Measurements from ENCODE around the gene SORBS1. TPM values are rescaled to one million over a fixed set of nuclear protein-coding genes. Genes with fewer than 3 reads are reported as not detected.

The SORBS1 gene
- total RNA-seq, 2 donors from 2014 or later, result 56.8 to 79.1 TPM

DNA sequence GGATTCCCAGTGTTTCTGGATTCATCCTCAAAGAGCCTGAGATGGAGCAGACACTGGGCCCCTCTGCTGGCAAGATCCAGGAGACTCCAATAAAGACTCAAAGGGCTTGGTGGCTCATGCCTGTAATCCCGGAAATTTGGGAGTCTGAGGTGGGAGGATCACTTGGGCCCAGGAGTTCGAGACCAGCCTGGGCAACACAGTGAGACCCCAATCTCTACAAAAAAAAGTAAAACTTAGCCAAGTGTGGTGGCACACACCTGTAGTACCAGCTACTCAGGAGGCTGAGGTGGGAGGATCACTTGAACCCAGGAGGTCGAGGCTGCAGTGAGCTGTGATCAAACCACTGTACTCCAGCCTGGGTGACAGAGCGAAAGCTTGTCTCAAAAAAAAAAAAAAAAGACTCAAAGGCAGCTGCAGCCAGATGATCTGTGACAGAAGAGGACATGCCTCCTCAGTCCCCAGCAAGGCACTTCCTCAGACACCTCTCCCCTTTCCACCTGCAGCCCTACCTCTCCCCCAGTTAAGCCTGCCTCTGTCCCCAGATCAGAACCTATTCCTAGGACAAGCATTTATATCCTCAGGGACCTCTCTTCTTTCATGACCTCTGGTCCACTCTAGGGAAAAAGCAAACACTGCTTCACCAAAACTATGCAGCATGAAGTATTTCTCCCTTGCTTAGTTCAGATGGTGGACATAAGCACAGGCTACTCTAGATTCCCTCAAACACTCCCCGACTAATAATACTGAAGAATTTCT, 298.2 kb downstream of the SORBS1 start:
- Histone ChIP-seq H3K27me3 (no peaks in the 10 kb centered on the region), H3K4me3 (no peak overlapping the region), H3K4me1 (peaks cover 34% of the 10 kb centered on the region), H3K27ac (no peak overlapping the region), H3K9me3 (no peaks in the 10 kb centered on the region), H3K36me3 (replicated peaks in 1 of 2; ENCODE audit: insufficient read depth in 1 of 2, low read depth in 2 of 2) (peaks cover 4 to 5% of the 10 kb centered on the region in 2 donors)
- WGBS, 2 donors, result 58 to 77% methylated on average over 3 to 5 of the region's 5 CpGs
- ATAC-seq (no peak), DNase-seq (no peak)
- intact Hi-C loops (cut with DNase I), result no loop called here
- TF ChIP-seq POLR2A (IDR thresholded peaks at IDR 0.05) (no peak), CTCF (IDR thresholded peaks at IDR 0.05) (no peak)

- no peak overlapping the region for H3K4me3 ChIP-seq
- no peaks in the 10 kb centered on the region for H3K9me3 ChIP-seq
- ATAC-seq, result no peak
- H3K36me3 ChIP-seq (replicated peaks in 1 of 2; ENCODE audit: insufficient read depth in 1 of 2, low read depth in 2 of 2), result peaks cover 4 to 11% of the 10 kb centered on the region in 2 donors
- H3K27me3 ChIP-seq, result no peaks in the 10 kb centered on the region
- intact Hi-C loops (cut with DNase I), result no loop called here
- peaks cover 31% of the 10 kb centered on the region for H3K4me1 ChIP-seq
- no peak overlapping the region for H3K27ac ChIP-seq
- WGBS, 2 donors, result 94 to 96% methylated on average over 3 of the region's 3 CpGs
- DNase-seq, result no peak
- TF ChIP-seq POLR2A (IDR thresholded peaks at IDR 0.05) (no peak), CTCF (IDR thresholded peaks at IDR 0.05) (no peak)
These were observed 299.2 kb downstream of the SORBS1 start for GRCh38 chr10:95261926-95262325.

Other genes starting within 250 kb of the SORBS1 start
- gene ALDH18A1, start 95.3 kb upstream of the SORBS1 start, total RNA-seq, result 10 to 100 TPM; 38.9 to 46.4 TPM
- 10 to 100 TPM; 12.9 to 17.6 TPM for gene TCTN3, start 132.6 kb upstream of the SORBS1 start, total RNA-seq
- 1 to 10 TPM; 2.1 to 3.0 TPM for gene ENTPD1, start 194.8 kb upstream of the SORBS1 start, total RNA-seq

Data from body of pancreas (tissue), 4 donors.